Mucosa of descending colon (tissue), 3 donors: ENCODE data around the gene ORM2. TPM values are rescaled to one million over a fixed set of nuclear protein-coding genes. Genes with fewer than 3 reads are reported as not detected.
A peak's percentile ranks its signal among the peaks of the same experiment; 100 is the strongest.

Source experiments
- ATAC-seq: fragments of 200-7000 bp; cut with Tn5 transposase; one replicate; pipeline ENCODE4 v1.9.1; 2020; ENCODE audit warnings: mild to moderate bottlenecking, moderate library complexity
- DNase-seq, 3 donors: peaks; one replicate each; pipeline ENCODE4 v3.0.0-alpha.2; 2020
- H3K36me3 ChIP-seq: fragments of 200-600 bp; one replicate; pipeline ENCODE4 v1.8.0; 2021; ENCODE audit warnings: low read depth, mild to moderate bottlenecking
- H3K4me1 ChIP-seq: fragments of 200-600 bp; one replicate; pipeline ENCODE4 v1.8.0; 2021; ENCODE audit warnings: low read depth, mild to moderate bottlenecking
- H3K4me3 ChIP-seq: fragments of 200-600 bp; one replicate; pipeline ENCODE4 v1.8.0; 2021; ENCODE audit warnings: mild to moderate bottlenecking
- H3K9me3 ChIP-seq: fragments of 200-600 bp; one replicate; pipeline ENCODE4 v1.8.0; 2021; ENCODE audit warnings: mild to moderate bottlenecking
- CTCF ChIP-seq: fragments of 200-600 bp; IDR thresholded peaks from one replicate; pipeline ENCODE4 v1.8.0; 2022; ENCODE audit warnings: antibody characterized with exemption, mild to moderate bottlenecking
- intact Hi-C, 2 donors: fragments of 100-400 bp; cut with DNase I in 1 of 2; cut with micrococcal nuclease in 1 of 2; formaldehyde crosslinking; loops; one replicate each; pipeline versions ENCODE4 v1.11.0 to v1.11.1; 2022; cut with DNase I, micrococcal nuclease
- total RNA-seq, 3 donors: library from RNA; stranded (reverse); fragmentation: NEBNext Ultra II Directional in 2 of 3; extraction: Animal tissue kit (Norgen Biotek cat#: 25700) in 2 of 3; gene quantifications; one replicate each; pipeline versions ENCODE4 v1.2.1 to v1.2.4, GENCODE V29; 2021 to 2023
- donor health status: DM: no; HTN: no; CAD: no; lungs with moderate emphysema.
- donor health status: DM: no; HTN: no; CAD: no.
- donor health status: DM: no; HTN: yes; CAD: no.

The ORM2 gene
- total RNA-seq, 3 donors from 2014 or later = 1.0 TPM; not detected in 2

GRCh38 chr9:114291064-114291474 is 38.6 kb upstream of the ORM2 start:
- no peak overlapping the region for H3K4me3 ChIP-seq
- H3K36me3 ChIP-seq = no peaks in the 10 kb centered on the region
- DNase-seq (peak in 2 of 3 donors; percentile 82 to 84), ATAC-seq (peak; percentile 75)
- H3K4me1 ChIP-seq = no peaks in the 10 kb centered on the region
- TF ChIP-seq CTCF = peak; percentile 87
- H3K9me3 ChIP-seq = peaks cover 6% of the 10 kb centered on the region
- intact Hi-C loops = loop anchor here (5.0 to 10.0 kb wide), 4 partner anchors 134 to 486 kb away; partner anchors contain the start of gene COL27A1 (in 1 of the 2)

- intact Hi-C loops = loop anchor here (5.0 to 10.0 kb wide), 4 partner anchors 135 to 487 kb away; partner anchors contain the start of gene COL27A1 (in 1 of the 2)
- DNase-seq (no peak), ATAC-seq (no peak)
- Histone ChIP-seq H3K4me3 (no peak overlapping the region), H3K9me3 (peaks cover 6% of the 10 kb centered on the region), H3K36me3 (no peaks in the 10 kb centered on the region), H3K4me1 (no peaks in the 10 kb centered on the region)
- TF ChIP-seq CTCF = no peak
Observed at GRCh38 chr9:114291886-114292590, 37.6 kb upstream of the ORM2 start.

- no peaks in the 10 kb centered on the region for H3K36me3 ChIP-seq
- H3K4me1 ChIP-seq = no peaks in the 10 kb centered on the region
- TF ChIP-seq CTCF = no peak
- H3K9me3 ChIP-seq = peaks cover 6% of the 10 kb centered on the region
- DNase-seq (no peak), ATAC-seq (no peak)
- H3K4me3 ChIP-seq = no peak overlapping the region
- intact Hi-C loops = loop anchor here (5.0 to 10.0 kb wide), 4 partner anchors 137 to 490 kb away; partner anchors contain the start of gene COL27A1 (in 1 of the 2)
Observed at GRCh38 chr9:114294664-114295063, 35.0 kb upstream of the ORM2 start.

- Histone ChIP-seq H3K36me3 (no peaks in the 10 kb centered on the region), H3K4me1 (no peaks in the 10 kb centered on the region), H3K4me3 (no peak overlapping the region), H3K9me3 (peaks cover 6% of the 10 kb centered on the region)
- no peak for ATAC-seq
- intact Hi-C loops = loop anchor here in 1 of 2 donors (10.0 kb wide), 2 partner anchors 192 to 492 kb away; no protein-coding TSS in a partner anchor
- TF ChIP-seq CTCF = no peak
- DNase-seq = no peak
Observed at GRCh38 chr9:114296338-114296737, 33.3 kb upstream of the ORM2 start.

GRCh38 chr9:114299286-114300152 is 30.1 kb upstream of the ORM2 start:
- ATAC-seq (no peak), DNase-seq (no peak)
- H3K4me3 ChIP-seq = no peak overlapping the region
- TF ChIP-seq CTCF = no peak
- H3K36me3 ChIP-seq = no peaks in the 10 kb centered on the region
- H3K4me1 ChIP-seq = no peaks in the 10 kb centered on the region
- H3K9me3 ChIP-seq = peaks cover 6% of the 10 kb centered on the region
- intact Hi-C loops = loop anchor here in 1 of 2 donors (10.0 kb wide), 2 partner anchors 195 to 495 kb away; no protein-coding TSS in a partner anchor
